Islet of Langerhans (tissue), 1 donor: ENCODE measurements around the gene FAM78B.

Experiments
- FAIRE-seq: peaks from one replicate; lab custom pipeline; 2011; peaks lifted over from hg19 to GRCh38; lab: Jason Lieb, UNC

The FAM78B gene

DNA sequence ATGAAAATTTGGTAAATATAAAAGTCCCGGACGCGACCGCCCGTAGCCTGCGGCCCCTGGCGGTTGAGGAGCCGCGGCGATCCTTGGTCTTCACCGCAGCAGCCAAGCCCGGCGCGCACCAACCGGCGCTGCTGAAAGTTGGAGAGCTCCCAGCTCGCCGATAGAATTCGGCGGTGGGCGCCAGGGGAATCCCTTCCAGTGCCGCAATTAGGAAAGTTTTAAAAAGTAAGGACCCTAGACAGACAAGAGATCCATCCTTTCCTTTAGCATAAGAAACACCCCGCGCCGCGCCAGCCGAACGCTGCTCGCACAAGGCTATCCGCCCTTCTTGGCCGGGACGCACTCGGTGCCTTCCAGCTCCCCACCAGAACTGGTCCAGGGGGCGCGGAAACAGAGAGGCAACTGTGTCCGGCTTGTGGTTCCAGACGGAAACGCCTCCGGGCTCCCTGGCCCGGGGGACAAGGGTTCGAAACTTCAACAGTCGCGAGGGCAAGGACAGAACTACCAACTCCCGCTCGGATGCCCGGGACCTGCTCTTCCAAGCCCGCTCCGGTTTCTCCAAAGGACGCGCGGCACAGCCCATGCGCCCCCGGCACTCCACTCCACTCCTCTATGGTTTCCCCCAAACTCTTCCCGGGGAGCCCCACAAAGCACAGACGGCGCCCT is 1.7 kb downstream of the FAM78B start:
- FAIRE-seq, result no peak

DNA sequence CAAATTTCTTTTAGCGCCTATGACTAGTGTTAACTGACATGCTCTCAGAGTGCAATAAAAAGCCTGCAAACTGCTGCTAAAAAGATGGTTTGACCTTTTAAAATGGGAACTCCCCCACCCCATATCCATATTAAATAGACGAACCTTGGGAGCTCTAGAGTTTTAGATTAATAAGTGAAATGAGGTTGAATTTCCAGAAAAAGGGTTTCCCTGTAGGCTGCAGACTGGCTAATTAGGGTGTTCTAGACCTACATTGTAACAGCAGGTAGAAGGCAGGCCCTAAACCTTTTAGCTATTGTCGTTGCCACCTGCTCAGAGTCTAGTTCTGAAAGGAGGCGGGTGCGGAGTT is 2.2 kb downstream of the FAM78B start:
- FAIRE-seq, result no peak

- FAIRE-seq, result no peak
These were observed 7.1 kb downstream of the FAM78B start for GRCh38 chr1:166159656-166160055.

- FAIRE-seq, result no peak
These were observed 10.1 kb downstream of the FAM78B start for GRCh38 chr1:166156674-166157073.

- no peak for FAIRE-seq
These were observed 11.7 kb downstream of the FAM78B start for GRCh38 chr1:166155108-166155507.

GRCh38 chr1:166153525-166154314 is 13.1 kb downstream of the FAM78B start:
- FAIRE-seq, result no peak

- FAIRE-seq, result no peak
These were observed 13.8 kb downstream of the FAM78B start for GRCh38 chr1:166152978-166153377.

DNA sequence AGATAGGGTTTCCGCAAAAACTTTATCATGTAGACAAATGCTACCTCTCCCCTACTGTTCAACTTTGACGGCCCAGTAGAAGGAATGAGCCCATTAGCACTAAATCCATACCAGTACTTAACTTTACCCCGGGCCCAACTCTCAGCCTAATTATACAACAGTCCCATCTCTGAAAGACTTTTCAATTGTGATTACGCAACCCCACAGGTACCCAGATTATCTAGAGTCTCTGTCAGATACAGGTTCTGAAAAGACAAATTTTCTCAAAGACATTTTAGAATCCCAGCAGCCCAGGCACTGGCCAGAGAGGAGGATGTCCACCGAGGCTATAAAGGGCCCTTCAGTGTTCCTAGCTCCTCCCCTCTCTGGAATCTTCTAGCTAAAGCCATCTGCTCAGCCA is 15.0 kb downstream of the FAM78B start:
- FAIRE-seq, result no peak

GRCh38 chr1:166145499-166145898 is 21.3 kb downstream of the FAM78B start:
- FAIRE-seq, result peak; percentile 99

DNA sequence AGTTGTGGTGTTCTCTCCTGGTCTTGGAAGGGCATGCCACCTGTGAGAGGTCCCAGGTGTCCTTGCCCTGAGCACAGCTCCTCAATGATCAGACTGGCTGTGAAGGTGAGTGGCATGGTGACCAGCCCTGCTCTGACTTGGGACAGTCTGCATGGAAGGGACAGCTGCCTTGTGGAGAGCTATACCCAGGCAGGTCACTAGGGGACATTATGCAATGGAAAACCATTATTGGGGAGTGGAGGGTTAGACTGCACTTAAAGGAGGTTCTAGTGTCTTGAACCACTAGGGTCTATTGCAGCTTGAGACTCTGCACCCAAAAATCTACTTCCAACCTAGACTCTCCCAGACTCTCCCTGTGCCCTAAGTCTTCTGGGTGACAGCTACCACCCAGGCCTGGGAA is 24.8 kb downstream of the FAM78B start:
- no peak for FAIRE-seq

- FAIRE-seq, result no peak
These were observed 26.6 kb downstream of the FAM78B start for GRCh38 chr1:166140251-166140650.

DNA sequence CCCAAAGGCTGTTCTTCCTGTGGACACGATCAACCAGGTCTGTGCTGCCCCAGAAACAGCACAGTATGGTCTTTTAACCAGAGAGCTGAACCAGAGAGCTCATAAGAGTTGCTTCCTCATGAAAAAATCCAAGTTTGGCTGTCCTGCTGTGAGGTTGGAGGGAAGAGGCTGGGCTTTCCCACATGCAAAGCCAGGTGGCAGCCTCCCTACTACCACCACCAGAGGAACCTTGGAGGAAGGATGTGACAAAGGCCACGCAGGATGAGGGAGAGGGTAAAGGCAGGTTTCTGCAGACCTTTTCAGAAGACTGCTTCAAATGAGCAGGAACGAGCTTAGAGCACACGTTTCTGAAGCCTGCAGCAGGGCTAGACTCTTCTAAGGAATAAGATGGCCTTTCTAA is 27.1 kb downstream of the FAM78B start:
- no peak for FAIRE-seq

DNA sequence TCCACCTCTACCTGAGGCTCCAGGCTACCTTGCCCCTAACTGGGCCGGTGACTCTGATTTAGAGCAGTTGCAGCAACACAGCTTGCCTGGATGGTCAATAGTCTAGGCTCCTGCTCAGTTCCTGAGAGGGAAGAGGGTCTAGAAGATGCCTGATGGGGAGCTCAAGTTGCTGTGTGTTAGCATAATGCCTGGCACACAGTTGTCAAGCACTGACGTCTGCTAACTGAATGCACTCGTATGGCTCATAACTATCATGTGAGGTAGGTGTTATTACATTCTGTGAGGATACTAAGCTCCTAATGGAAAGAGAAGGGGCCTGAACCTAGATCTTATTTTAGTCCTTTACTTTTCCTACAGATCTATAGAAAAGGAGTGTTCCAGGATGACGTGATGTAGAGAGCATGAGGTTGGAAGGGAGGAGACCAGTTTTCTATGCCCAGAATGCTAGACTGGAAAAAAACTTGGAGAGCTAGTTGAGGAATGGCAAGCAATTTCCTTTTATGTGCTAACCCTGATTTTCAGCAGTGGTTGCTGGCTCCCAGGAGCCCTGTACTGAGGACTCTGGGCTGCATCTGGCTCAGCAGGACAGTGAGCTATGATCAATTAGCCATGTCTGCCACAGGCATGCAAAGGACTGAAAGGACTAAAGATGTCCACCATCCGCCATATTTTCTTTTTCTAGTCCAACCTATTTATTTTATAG is 30.0 kb downstream of the FAM78B start:
- no peak for FAIRE-seq

DNA sequence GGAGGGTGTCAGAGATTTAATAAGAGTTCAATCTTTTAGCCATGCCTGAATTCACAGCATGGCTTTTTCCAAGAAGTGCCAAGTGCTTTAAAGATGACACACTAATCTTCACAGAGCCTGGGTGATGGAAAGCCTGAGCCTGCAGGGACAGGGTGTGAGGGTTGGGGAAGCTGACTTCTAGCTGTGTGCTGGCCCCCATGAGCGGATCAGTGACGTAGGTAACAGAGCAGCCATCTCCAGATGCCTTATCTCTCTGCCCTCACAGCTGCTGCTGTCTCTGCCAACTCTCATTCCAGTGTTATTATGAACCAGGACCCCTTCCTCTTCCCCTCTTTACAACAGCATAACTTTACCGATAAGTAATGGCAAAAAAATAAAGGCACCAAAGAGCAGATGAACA is 30.6 kb downstream of the FAM78B start:
- FAIRE-seq, result no peak

GRCh38 chr1:166133857-166134256 is 32.9 kb downstream of the FAM78B start:
- no peak for FAIRE-seq

DNA sequence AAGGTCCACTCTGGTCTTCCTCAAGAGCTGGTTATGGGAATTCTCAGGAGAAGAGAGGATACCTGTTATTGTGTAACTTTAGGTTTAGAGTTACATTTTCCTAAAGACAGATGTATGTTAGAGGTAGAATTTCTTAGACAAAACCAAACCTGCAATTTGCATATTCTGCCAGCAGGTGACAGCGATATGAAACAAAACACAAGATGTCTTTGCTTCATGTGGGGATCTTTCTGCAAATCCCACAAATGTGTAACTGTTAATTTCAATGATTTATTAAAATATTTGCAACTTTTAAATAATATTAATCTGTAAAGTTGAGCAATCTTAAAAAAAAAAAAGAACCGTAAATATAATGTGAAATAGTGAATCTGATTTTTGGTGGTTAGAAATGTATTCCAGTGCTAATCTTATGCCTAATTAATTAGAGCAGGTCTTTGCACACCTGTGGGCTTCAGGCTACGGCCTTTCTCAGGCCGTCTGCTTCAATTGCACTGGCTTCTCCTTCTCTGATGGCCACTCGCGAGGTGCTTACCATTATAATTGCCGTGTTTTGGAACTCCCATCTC is 33.4 kb downstream of the FAM78B start:
- FAIRE-seq, result no peak

GRCh38 chr1:166132496-166132895 is 34.3 kb downstream of the FAM78B start:
- FAIRE-seq, result no peak

DNA sequence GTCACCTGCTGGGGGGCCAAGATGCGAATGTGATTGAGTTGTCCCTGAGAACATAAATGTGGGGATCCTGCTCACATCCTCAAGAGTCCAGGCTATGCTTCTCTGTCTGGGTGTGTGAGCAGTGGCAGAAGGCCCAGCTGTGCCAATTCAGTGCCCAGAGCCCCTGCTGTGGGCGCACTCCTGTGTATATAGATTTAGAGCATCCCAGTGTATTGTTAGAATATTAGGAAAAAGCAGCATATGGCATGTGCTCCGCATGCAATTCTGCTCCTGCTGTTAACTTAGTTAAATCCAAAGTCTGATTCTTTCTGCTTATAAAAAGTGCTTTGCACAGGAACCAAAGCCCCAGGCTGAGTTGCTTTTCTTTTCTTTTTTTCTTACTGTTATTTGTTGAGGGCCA is 37.8 kb downstream of the FAM78B start:
- no peak for FAIRE-seq

DNA sequence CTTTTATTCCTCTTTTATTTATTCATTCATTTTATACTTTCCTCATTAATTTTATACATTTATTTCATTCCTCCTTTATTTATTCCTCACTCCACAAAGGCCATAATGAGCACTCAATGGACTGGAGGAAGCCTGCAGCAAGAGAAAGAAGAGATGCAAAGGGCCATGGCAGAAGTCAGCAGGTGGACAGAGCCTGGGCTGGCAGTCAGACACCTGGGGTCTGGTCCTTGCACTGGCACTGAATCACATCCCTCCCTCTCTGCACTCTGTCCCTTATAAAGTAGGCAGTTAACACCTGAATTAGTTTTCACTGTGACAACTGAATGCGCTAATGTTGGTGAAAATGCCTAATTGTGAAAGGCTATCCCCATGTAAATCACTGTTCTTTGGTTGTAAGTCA is 38.6 kb downstream of the FAM78B start:
- FAIRE-seq, result no peak

GRCh38 chr1:166127003-166127402 is 39.8 kb downstream of the FAM78B start:
- FAIRE-seq, result no peak

DNA sequence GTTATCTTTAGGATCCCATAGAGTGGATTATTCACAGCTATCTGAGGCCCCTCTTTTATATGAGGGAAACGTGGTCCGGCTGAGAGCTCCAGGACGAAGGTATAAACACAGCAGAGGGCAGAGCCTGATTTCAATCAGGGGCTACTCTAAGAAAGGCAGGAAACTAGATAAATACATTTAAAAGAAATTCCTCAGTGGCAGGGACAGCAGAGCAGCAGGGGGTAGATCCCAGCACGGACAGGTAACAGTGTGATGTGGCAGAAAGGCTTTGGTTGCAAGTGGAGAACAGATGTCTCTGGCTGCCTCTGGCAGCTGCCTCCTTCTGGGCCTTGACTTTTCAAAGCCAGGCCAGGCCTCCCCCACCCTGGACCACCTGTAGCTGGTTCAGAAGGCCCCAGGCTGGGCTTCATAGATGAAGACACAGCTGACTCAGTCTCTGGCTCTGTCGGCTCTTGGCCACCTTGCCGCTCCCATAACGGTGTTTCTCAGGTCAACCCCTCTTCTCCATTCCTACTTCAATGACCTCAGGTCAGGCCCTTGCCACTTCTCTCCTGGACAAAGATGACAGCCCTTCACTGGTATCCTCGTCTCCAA is 43.8 kb downstream of the FAM78B start:
- FAIRE-seq, result no peak

GRCh38 chr1:166121010-166121409 is 45.8 kb downstream of the FAM78B start:
- FAIRE-seq, result no peak

DNA sequence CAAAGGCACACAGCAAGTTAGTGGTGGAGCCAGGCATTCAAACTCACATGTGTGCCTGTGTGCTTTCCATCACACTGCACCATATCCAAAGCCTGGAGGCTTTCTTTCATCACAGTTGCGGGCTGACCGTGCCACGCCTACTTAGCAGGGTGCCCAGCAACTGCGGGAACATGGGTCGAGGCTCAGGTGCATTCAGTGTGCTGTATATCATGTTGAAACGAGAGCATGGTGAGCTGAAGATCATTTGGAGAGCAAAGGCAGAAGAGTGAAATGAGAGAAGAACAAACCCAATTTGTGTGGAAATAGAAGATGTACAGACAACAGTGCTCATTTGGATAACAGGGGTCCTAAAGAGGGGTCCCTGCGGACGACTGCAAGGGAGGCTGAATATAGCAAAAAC is 46.5 kb downstream of the FAM78B start:
- FAIRE-seq, result no peak
